HCT116 (cell line): Measurements from ENCODE around the gene FHOD1. TPM values are rescaled to one million over a fixed set of nuclear protein-coding genes. Genes with fewer than 3 reads are reported as not detected.

Source experiments
- ATAC-seq: fragments of 200-7000 bp; cut with Tn5 transposase; 2 replicates; pipeline ENCODE4 v1.9.1; 2020; ENCODE audit warnings: mild to moderate bottlenecking, moderate library complexity
- BruUV-seq: library from RNA; stranded (reverse); fragments of 400-500 nt; replicated peaks from 2 replicates; lab custom pipeline; 2021; lab: Mats Ljungman, UMichigan
- CTCF ChIA-PET: fragments of 300-600 bp; sonication (Branson Sonifier 250); formaldehyde crosslinking; loops from one replicate; lab custom pipeline; 2021; ENCODE audit warnings: antibody characterized with exemption; lab: Charles Lee
- POLR2A ChIA-PET: fragments of 300-600, 350-600 bp; sonication (Branson Sonifier 250); formaldehyde crosslinking; loops from one replicate; lab custom pipeline; 2021; ENCODE audit warnings: antibody characterized with exemption; lab: Charles Lee
- RAD21 ChIA-PET, 2 experiments: fragments of 300-600 bp; sonication (Branson Sonifier 250); formaldehyde crosslinking; loops; one replicate each; lab custom pipeline; 2023; ENCODE audit warnings: low total read pairs in 2 of 2; ENCODE audit not compliant: uncharacterized antibody in 2 of 2, unreplicated experiment in 2 of 2, low non-redundant PET in 1 of 2; lab: Charles Lee
- DNase-seq: peaks from one replicate; pipeline ENCODE4 v3.0.0-alpha.2; 2010; ENCODE audit warnings: low read depth, low spot score
- H2AFZ ChIP-seq: fragments of 200-600 bp; shearing (Covaris generic), sonication (generic); 2 replicates; pipeline ENCODE4 v1.6.1; 2017; ENCODE audit warnings: low read depth, mixed run types, mixed read lengths, antibody characterized with exemption, low read length; ENCODE audit not compliant: poor library complexity, severe bottlenecking
- H3K27ac ChIP-seq: 2 replicates; pipeline ENCODE4 v1.5.1; 2012; ENCODE audit warnings: low read depth, low read length
- H3K27me3 ChIP-seq: fragments of 200-600 bp; sonication (generic); 2 replicates; pipeline ENCODE4 v1.6.1; 2016; ENCODE audit warnings: mixed run types, low read length, mixed read lengths; ENCODE audit not compliant: insufficient read depth
- H3K36me3 ChIP-seq, 2 experiments: fragments of 200-500 bp in 1 of 2; fragments of 200-600 bp in 1 of 2; sonication (Bioruptor generic) in 1 of 2; sonication (generic) in 1 of 2; 2 replicates each; pipeline versions ENCODE4 v1.5.1 to v1.6.1; 2014 to 2016; ENCODE audit warnings: low read length in 2 of 2, inconsistent platforms in 1 of 2, mixed read lengths in 1 of 2, mixed run types in 1 of 2; ENCODE audit not compliant: insufficient read depth in 2 of 2, control insufficient read depth in 1 of 2
- H3K4me1 ChIP-seq, 2 experiments: fragments of 200-600 bp in 1 of 2; sonication (generic) in 1 of 2; 2 replicates each; pipeline versions ENCODE4 v1.5.1 to v1.6.1; 2012 to 2017; ENCODE audit warnings: low read length in 2 of 2, inconsistent platforms in 1 of 2, mild to moderate bottlenecking in 1 of 2, mixed read lengths in 1 of 2, mixed run types in 1 of 2, moderate library complexity in 1 of 2; ENCODE audit not compliant: insufficient read depth in 2 of 2, control insufficient read depth in 1 of 2
- H3K4me2 ChIP-seq: fragments of 200-600 bp; sonication (generic); 2 replicates; pipeline ENCODE4 v1.6.1; 2017; ENCODE audit warnings: mixed run types, low read length, mixed read lengths
- H3K4me3 ChIP-seq, 2 experiments: fragments of 200-600 bp in 1 of 2; sonication (generic) in 1 of 2; replicated peaks in 1 of 2; 2 replicates each; pipeline ENCODE4 v1.5.1; 2011 to 2016; ENCODE audit warnings: low read length in 2 of 2, control low read depth in 1 of 2, low read depth in 1 of 2, mild to moderate bottlenecking in 1 of 2, mixed read lengths in 1 of 2, mixed run types in 1 of 2
- H3K79me2 ChIP-seq: fragments of 200-600 bp; sonication (generic); 2 replicates; pipeline ENCODE4 v1.6.1; 2017; ENCODE audit warnings: mild to moderate bottlenecking, mixed run types, low read length, moderate library complexity, mixed read lengths; ENCODE audit not compliant: insufficient read depth
- H3K9ac ChIP-seq: fragments of 200-600 bp; sonication (generic); 2 replicates; pipeline ENCODE4 v1.6.1; 2016; ENCODE audit warnings: low read length, mixed read lengths
- H3K9me2 ChIP-seq: fragments of 200-600 bp; sonication (generic), shearing (Covaris generic); 2 replicates; pipeline ENCODE4 v1.6.1; 2017; ENCODE audit warnings: mixed run types, mild to moderate bottlenecking, moderate library complexity; ENCODE audit not compliant: insufficient read depth
- H3K9me3 ChIP-seq, 2 experiments: fragments of 200-500 bp in 1 of 2; fragments of 200-600 bp in 1 of 2; sonication (Bioruptor generic) in 1 of 2; sonication (generic) in 1 of 2; 2 replicates each; pipeline ENCODE4 v1.6.1; 2014 to 2017; ENCODE audit warnings: low read length in 2 of 2, mixed read lengths in 2 of 2, inconsistent platforms in 1 of 2, low read depth in 1 of 2, mild to moderate bottlenecking in 1 of 2, mixed run types in 1 of 2, moderate library complexity in 1 of 2; ENCODE audit not compliant: control insufficient read depth in 1 of 2, insufficient read depth in 1 of 2
- H4K20me1 ChIP-seq: fragments of 200-600 bp; sonication (generic), shearing (Covaris generic); 2 replicates; pipeline ENCODE4 v1.6.1; 2017; ENCODE audit warnings: mixed run types, mild to moderate bottlenecking, moderate library complexity; ENCODE audit not compliant: insufficient read depth
- CBX3 ChIP-seq: IDR thresholded peaks from 2 replicates; pipeline ENCODE4 v1.6.1; 2012; ENCODE audit warnings: low read depth
- CEBPB ChIP-seq: IDR thresholded peaks from 2 replicates; pipeline ENCODE4 v1.6.1; 2012; ENCODE audit warnings: low read depth
- EGR1 ChIP-seq: IDR thresholded peaks from 2 replicates; pipeline ENCODE4 v1.6.1; 2012; ENCODE audit warnings: low read depth
- ELF1 ChIP-seq: IDR thresholded peaks from 2 replicates; pipeline ENCODE4 v1.6.1; 2012; ENCODE audit warnings: low read depth, borderline replicate concordance
- EZH2 ChIP-seq: fragments of 200-600 bp; sonication (generic); IDR thresholded peaks from 2 replicates; pipeline ENCODE4 v1.6.1; 2017; ENCODE audit warnings: antibody characterized with exemption, mixed run types
- FOSL1 ChIP-seq: IDR thresholded peaks from 2 replicates; pipeline ENCODE4 v1.6.1; 2012; ENCODE audit warnings: low read depth
- JUND ChIP-seq: IDR thresholded peaks from 2 replicates; pipeline ENCODE4 v1.6.1; 2012
- POLR2A ChIP-seq: IDR thresholded peaks from 2 replicates; pipeline ENCODE4 v1.7.0; 2011; ENCODE audit warnings: borderline replicate concordance; ENCODE audit not compliant: insufficient read depth, insufficient read length; ENCODE audit errors: extremely low read depth
- POLR2AphosphoS5 ChIP-seq: IDR thresholded peaks from 2 replicates; pipeline ENCODE4 v1.6.1; 2011; ENCODE audit warnings: mild to moderate bottlenecking, low read depth, low read length, moderate library complexity
- SIN3A ChIP-seq: IDR thresholded peaks from 2 replicates; pipeline ENCODE4 v1.6.1; 2012; ENCODE audit warnings: low read depth
- SP1 ChIP-seq: IDR thresholded peaks from 2 replicates; pipeline ENCODE4 v1.6.1; 2012; ENCODE audit warnings: low read depth
- SRF ChIP-seq: IDR thresholded peaks from 2 replicates; pipeline ENCODE4 v1.6.1; 2012; ENCODE audit warnings: low read depth
- intact Hi-C: fragments of 100-400 bp; cut with micrococcal nuclease; formaldehyde crosslinking; loops from 2 replicates; pipeline ENCODE4 v1.10.0; 2022
- total RNA-seq: library from RNA; stranded (reverse); gene quantifications from one replicate; pipeline ENCODE4 v1.2.1, GENCODE V29; 2021; ENCODE audit not compliant: unreplicated experiment
- TF ChIP-seq, protein P1 (sequence below), 3 experiments: fragments of 200-600 bp in 1 of 3; sonication (generic) in 1 of 3; IDR thresholded peaks in 2 of 3; conservative IDR thresholded peaks in 1 of 3; 2 replicates each; pipeline ENCODE4 v1.5.1; 2012 to 2017; ENCODE audit warnings: low read depth in 2 of 3, low read length in 2 of 3, antibody characterized with exemption in 1 of 3, borderline replicate concordance in 1 of 3, control low read depth in 1 of 3, mild to moderate bottlenecking in 1 of 3, mixed read lengths in 1 of 3, mixed run types in 1 of 3, moderate library complexity in 1 of 3; ENCODE audit not compliant: insufficient read depth in 1 of 3
- TF ChIP-seq, protein P2 (sequence below): IDR thresholded peaks from 2 replicates; pipeline ENCODE4 v1.6.1; 2011; ENCODE audit warnings: mild to moderate bottlenecking, low read length, moderate library complexity; ENCODE audit not compliant: insufficient replicate concordance; ENCODE audit errors: extremely low read depth
- TF ChIP-seq, protein P3 (sequence below): IDR thresholded peaks from 2 replicates; pipeline ENCODE4 v1.6.1; 2012

The FHOD1 gene
- total RNA-seq, 1 experiment from 2014 or later, result 69.2 TPM

DNA sequence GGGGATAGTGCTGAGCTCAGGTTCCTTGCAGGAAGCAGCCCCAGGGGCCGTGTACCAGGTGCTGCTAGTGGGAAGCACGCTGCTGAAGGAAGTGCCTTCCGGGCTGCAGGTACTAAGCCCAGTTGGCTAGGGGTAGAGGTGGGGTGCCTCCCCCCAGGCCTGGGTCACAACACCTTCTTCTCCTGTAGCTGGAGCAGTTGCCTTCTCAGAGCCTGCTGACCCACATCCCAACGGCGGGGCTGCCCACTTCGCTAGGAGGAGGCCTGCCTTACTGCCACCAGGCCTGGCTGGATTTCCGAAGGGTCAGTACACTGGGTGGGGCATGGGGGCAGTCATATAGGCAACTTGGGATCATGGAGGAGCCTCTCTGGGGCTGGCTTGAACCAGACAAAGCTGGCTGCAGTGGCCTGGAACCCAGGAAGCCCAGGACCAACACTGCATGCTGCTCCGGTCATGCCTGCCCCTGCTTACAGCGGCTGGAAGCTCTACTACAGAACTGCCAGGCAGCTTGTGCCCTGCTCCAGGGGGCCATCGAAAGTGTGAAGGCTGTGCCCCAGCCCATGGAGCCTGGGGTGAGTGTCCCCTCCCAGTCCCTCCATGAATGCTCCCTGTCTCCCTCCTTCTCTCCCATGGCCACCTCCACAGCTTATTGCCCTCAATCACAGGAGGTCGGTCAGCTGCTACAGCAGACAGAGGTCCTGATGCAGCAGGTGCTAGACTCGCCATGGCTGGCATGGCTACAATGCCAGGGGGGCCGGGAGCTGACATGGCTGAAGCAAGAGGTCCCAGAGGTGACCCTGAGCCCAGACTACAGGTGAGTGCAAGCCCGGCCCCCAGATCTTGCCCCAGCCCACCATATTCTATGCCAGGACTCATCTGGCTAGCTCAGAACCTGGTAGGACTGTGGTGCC is 34.5 kb upstream of the FHOD1 start:
- Histone ChIP-seq H3K27me3 (no peaks in the 10 kb centered on the region), H3K9me2 (no peaks in the 10 kb centered on the region), H2AFZ (no peak overlapping the region), H3K79me2 (peaks cover 15% of the 10 kb centered on the region), H3K9ac (no peak overlapping the region), H3K4me2 (no peak overlapping the region), H3K4me3 (no peak overlapping the region), H3K9me3 (no peaks in the 10 kb centered on the region), H3K36me3 (peaks cover 3 to 5% of the 10 kb centered on the region in 2 experiments; a peak in 2 of 4 replicates), H3K4me1 (peaks cover 20 to 31% of the 10 kb centered on the region in 2 experiments), H4K20me1 (no peaks in the 10 kb centered on the region), H3K27ac (no peak overlapping the region)
- POLR2A ChIA-PET, result interaction anchor here (1.4 kb wide), 1 partner anchor 34 kb away, joined by 3 read pairs; no protein-coding TSS in a partner anchor
- BruUV-seq, result no TSS peak
- CTCF ChIA-PET, result no interaction called here
- RAD21 ChIA-PET, result no interaction called here
- no peak for DNase-seq
- no peak for TF ChIP-seq POLR2A
- TF ChIP-seq EGR1, result no peak
- no peak for TF ChIP-seq EZH2
- no peak for TF ChIP-seq SP1
- TF ChIP-seq, protein P1, sequence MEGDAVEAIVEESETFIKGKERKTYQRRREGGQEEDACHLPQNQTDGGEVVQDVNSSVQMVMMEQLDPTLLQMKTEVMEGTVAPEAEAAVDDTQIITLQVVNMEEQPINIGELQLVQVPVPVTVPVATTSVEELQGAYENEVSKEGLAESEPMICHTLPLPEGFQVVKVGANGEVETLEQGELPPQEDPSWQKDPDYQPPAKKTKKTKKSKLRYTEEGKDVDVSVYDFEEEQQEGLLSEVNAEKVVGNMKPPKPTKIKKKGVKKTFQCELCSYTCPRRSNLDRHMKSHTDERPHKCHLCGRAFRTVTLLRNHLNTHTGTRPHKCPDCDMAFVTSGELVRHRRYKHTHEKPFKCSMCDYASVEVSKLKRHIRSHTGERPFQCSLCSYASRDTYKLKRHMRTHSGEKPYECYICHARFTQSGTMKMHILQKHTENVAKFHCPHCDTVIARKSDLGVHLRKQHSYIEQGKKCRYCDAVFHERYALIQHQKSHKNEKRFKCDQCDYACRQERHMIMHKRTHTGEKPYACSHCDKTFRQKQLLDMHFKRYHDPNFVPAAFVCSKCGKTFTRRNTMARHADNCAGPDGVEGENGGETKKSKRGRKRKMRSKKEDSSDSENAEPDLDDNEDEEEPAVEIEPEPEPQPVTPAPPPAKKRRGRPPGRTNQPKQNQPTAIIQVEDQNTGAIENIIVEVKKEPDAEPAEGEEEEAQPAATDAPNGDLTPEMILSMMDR (IDR thresholded peaks at IDR 0.05 in 2 of 3, conservative IDR thresholded peaks at IDR 0.05 in 1 of 3; ENCODE audit: borderline replicate concordance in 1 of 3, insufficient read depth in 1 of 3, low read depth in 2 of 3, low read length in 2 of 3), result no peak
- TF ChIP-seq, protein P2, sequence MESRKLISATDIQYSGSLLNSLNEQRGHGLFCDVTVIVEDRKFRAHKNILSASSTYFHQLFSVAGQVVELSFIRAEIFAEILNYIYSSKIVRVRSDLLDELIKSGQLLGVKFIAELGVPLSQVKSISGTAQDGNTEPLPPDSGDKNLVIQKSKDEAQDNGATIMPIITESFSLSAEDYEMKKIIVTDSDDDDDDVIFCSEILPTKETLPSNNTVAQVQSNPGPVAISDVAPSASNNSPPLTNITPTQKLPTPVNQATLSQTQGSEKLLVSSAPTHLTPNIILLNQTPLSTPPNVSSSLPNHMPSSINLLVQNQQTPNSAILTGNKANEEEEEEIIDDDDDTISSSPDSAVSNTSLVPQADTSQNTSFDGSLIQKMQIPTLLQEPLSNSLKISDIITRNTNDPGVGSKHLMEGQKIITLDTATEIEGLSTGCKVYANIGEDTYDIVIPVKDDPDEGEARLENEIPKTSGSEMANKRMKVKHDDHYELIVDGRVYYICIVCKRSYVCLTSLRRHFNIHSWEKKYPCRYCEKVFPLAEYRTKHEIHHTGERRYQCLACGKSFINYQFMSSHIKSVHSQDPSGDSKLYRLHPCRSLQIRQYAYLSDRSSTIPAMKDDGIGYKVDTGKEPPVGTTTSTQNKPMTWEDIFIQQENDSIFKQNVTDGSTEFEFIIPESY, result no peak
- no peak for TF ChIP-seq SIN3A
- no peak for TF ChIP-seq ELF1
- TF ChIP-seq JUND, result no peak
- TF ChIP-seq SRF, result no peak
- TF ChIP-seq POLR2AphosphoS5, result no peak
- TF ChIP-seq CEBPB, result no peak
- TF ChIP-seq, protein P3, sequence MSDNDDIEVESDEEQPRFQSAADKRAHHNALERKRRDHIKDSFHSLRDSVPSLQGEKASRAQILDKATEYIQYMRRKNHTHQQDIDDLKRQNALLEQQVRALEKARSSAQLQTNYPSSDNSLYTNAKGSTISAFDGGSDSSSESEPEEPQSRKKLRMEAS, result no peak
- TF ChIP-seq CBX3, result no peak
- no peak for TF ChIP-seq FOSL1
- no peak for ATAC-seq
- intact Hi-C loops, result no loop called here
